ENCODE results near the gene PLXNA1. TPM values are rescaled to one million over a fixed set of nuclear protein-coding genes. Genes with fewer than 3 reads are reported as not detected.

The PLXNA1 gene
- total RNA-seq (2021; fragmentation: NEBNext Ultra II Directional; extraction: Animal tissue kit (Norgen Biotek cat#: 25700)) (47.5 and 50.8 TPM in 2 replicates), polyA plus RNA-seq (2011; rRNA removed) (54.9 and 81.4 TPM in 2 replicates), polyA minus RNA-seq (2011; rRNA and poly(A)+ RNA removed) (104 and 131 TPM in 2 replicates)
- 51.2 TPM for polyA plus RNA-seq (2011; cell fraction: cytosol; rRNA removed)
- 191 TPM for polyA plus RNA-seq (2011; cell fraction: nucleus; rRNA removed)
- 36.1 to 53.1 TPM (median 42.4 TPM) in 4 replicates for polyA plus RNA-seq (2012, experiment 1 of 2)
- 26.1 TPM for polyA plus RNA-seq (2012, experiment 2 of 2)
- polyA plus RNA-seq (2013, experiment 1 of 2): 40.4 TPM
- 38.5 TPM for polyA plus RNA-seq (2013, experiment 2 of 2)
- polyA minus RNA-seq (2011; cell fraction: cytosol; rRNA and poly(A)+ RNA removed): 53.8 TPM
- polyA minus RNA-seq (2011; cell fraction: nucleus; rRNA and poly(A)+ RNA removed): 70.5 TPM
- long read RNA-seq, experiment 1, partial matches to known transcripts: 22 of 24 reads
- long read RNA-seq, experiment 1, other reads (novel, unspliced or antisense): 2 of 24 reads
- long read RNA-seq, experiment 2, partial matches to known transcripts: 1 of 2 reads
- long read RNA-seq, experiment 2, other reads (novel, unspliced or antisense): 1 of 2 reads

- Histone ChIP-seq H3K27me3 (replicated peaks in 1 of 4; ENCODE audit: control insufficient read depth in 3 of 4, extremely low read depth in 1 of 4, insufficient read depth in 3 of 4, low read length in 3 of 4) (peaks cover 0 to 8% (median 3%) of the 10 kb centered on the region in 4 experiments; a peak in 5 of 7 replicates), H3K4me1 (replicated peaks in 1 of 4; ENCODE audit: control insufficient read depth in 3 of 4, insufficient read depth in 4 of 4, low read length in 3 of 4) (peaks cover 0 to 26% (median 12%) of the 10 kb centered on the region in 4 experiments; a peak in 6 of 7 replicates), H4K20me1 (replicated peaks in 1 of 2; ENCODE audit: control insufficient read depth in 1 of 2, insufficient read depth in 2 of 2, low read length in 2 of 2) (peaks cover 12 to 26% of the 10 kb centered on the region in 2 experiments), H3K4me2 (ENCODE audit: insufficient read depth in 1 of 2, low read depth in 2 of 2, low read length in 2 of 2) (peak within 1 kb of the TSS; percentile 78 to 89), H3K79me1 (ENCODE audit: low read depth, low read length) (peaks cover 18% of the 10 kb centered on the region), H2BK5ac (ENCODE audit: low read depth, low read length) (peak within 1 kb of the TSS; percentile 82; the same call in 1 of the 2 replicates), H3K56ac (replicated peaks; ENCODE audit: insufficient read length, low read depth, low read length) (no peak within 1 kb of the TSS), H3K4me3 (ENCODE audit: extremely low read depth in 1 of 4, insufficient read depth in 2 of 4, low read depth in 3 of 4, low read length in 4 of 4) (peak within 1 kb of the TSS; percentile 67 to 87 (median 73)), H3K4ac (replicated peaks; ENCODE audit: insufficient read length, low read depth, low read length) (peak within 1 kb of the TSS; percentile 91), H4K5ac (ENCODE audit: insufficient read length, low read depth, low read length) (peak within 1 kb of the TSS; percentile 91), H2AK5ac (ENCODE audit: low read depth, low read length) (no peak within 1 kb of the TSS), H3K36me3 (ENCODE audit: control insufficient read depth in 2 of 4, insufficient read depth in 4 of 4, low read length in 3 of 4) (no peaks in the 10 kb centered on the region; a peak in 1 of 8 replicates), H3K9ac (replicated peaks in 1 of 4; ENCODE audit: extremely low read depth in 1 of 4, low read depth in 3 of 4, low read length in 3 of 4) (peak within 1 kb of the TSS in 3 of 4 experiments; percentile 34 to 83 (median 38); a peak in 5 of 7 replicates), H3K23me2 (ENCODE audit: low read depth, low read length) (peaks cover 11% of the 10 kb centered on the region), H3K79me2 (ENCODE audit: control insufficient read depth in 1 of 2, insufficient read depth in 2 of 2, low read length in 2 of 2) (peaks cover 8 to 35% of the 10 kb centered on the region in 2 experiments; a peak in 3 of 4 replicates), H2BK120ac (replicated peaks; ENCODE audit: low read depth, low read length) (no peak within 1 kb of the TSS), H4K91ac (replicated peaks; ENCODE audit: insufficient read length, low read length) (peak within 1 kb of the TSS; percentile 88), H2BK15ac (ENCODE audit: low read length) (peak within 1 kb of the TSS; percentile 94; the same call in 1 of the 2 replicates), H2AFZ (ENCODE audit: low read length) (peak within 1 kb of the TSS; percentile 88; the same call in 1 of the 2 replicates), H2BK12ac (ENCODE audit: low read depth, low read length) (peak within 1 kb of the TSS; percentile 92; the same call in 1 of the 2 replicates), H3K27ac (ENCODE audit: low read depth, low read length) (no peak within 1 kb of the TSS), H4K8ac (ENCODE audit: extremely low read depth, insufficient read depth, low read length) (peak within 1 kb of the TSS; percentile 89), H3K14ac (ENCODE audit: insufficient read length) (no peak within 1 kb of the TSS), H2BK20ac (ENCODE audit: low read length) (no peak within 1 kb of the TSS), H3K9me3 (ENCODE audit: insufficient read depth in 2 of 2, low read depth in 1 of 2, low read length in 1 of 2) (no peaks in the 10 kb centered on the region), H3K23ac (ENCODE audit: insufficient read length) (no peak within 1 kb of the TSS), H3K18ac (ENCODE audit: extremely low read depth, low read length) (peak within 1 kb of the TSS; percentile 87)
- ChIA-PET POLR2A (ENCODE audit: partially characterized antibody) (interaction anchor here (0.8 kb wide), 1 partner anchor 230 kb away, joined by 6 read pairs; no protein-coding TSS in a partner anchor), CTCF (ENCODE audit: partially characterized antibody) (interaction anchor here (0.6 to 6.6 kb wide), 16 partner anchors 10 to 610 kb away, joined by 3 to 58 read pairs (median 4); no protein-coding TSS in a partner anchor)
- no peak for FAIRE-seq
- WGBS, 2 experiments (ENCODE audit: extremely low coverage in 1 of 2, insufficient coverage in 1 of 2, insufficient read length in 1 of 2, insufficient replicate concordance in 2 of 2, low coverage in 1 of 2, low lambda C conversion rate in 2 of 2, missing lambda C conversion rate in 1 of 2): 3% methylated on average over 24 of the region's 89 CpGs; no CpG with 5 or more reads in 1 of the 2 experiments
- peak; percentile 15 to 94 for DNase-seq (ENCODE audit: low read depth in 1 of 2, low spot score in 2 of 2)
- TF ChIP-seq EGR1 (IDR thresholded peaks at IDR 0.05; ENCODE audit: borderline replicate concordance, low read depth, low read length) (0 out of 2 replicates have a peak, but pooled peaks have one; percentile 37), CREB1 (IDR thresholded peaks at IDR 0.05) (peak; percentile 34; the same call in 1 of the 2 replicates), SUZ12 (IDR thresholded peaks at IDR 0.05; ENCODE audit: low read length) (0 out of 2 replicates have a peak, but pooled peaks have one; percentile 2), SIX5 (IDR thresholded peaks at IDR 0.05; ENCODE audit: low read depth, low read length) (no peak), HDAC2 (IDR thresholded peaks at IDR 0.05; ENCODE audit: borderline replicate concordance in 1 of 2, low read depth in 2 of 2, low read length in 2 of 2) (peak in 1 of 2 experiments; percentile 99; a peak in 2 of 4 replicates), PHF8 (conservative IDR thresholded peaks at IDR 0.05; ENCODE audit: low read depth, low read length) (peak; percentile 32; the same call in 1 of the 2 replicates), YY1 (IDR thresholded peaks at IDR 0.05; ENCODE audit: low read depth, low read length) (0 out of 2 replicates have a peak, but pooled peaks have one; percentile 5)
These were observed at the start of gene PLXNA1 for GRCh38 chr3:126982471-126983175. Gene PLXNA1 (plus strand): TSS chr3:126983115. CDS start chr3:126988594, 5,479 bp downstream.

Measured in H1 (cell line).